ENCODE results near the gene PTPRD. TPM values are rescaled to one million over a fixed set of nuclear protein-coding genes. Genes with fewer than 3 reads are reported as not detected.

Gene PTPRD
- total RNA-seq, 1 donor from 2014 or later = 30.8 TPM

- Histone ChIP-seq H3K4me3 (no peak overlapping the region), H3K9me3 (no peaks in the 10 kb centered on the region), H3K27ac (no peak overlapping the region), H3K36me3 (no peaks in the 10 kb centered on the region), H3K4me1 (no peaks in the 10 kb centered on the region), H3K27me3 (no peaks in the 10 kb centered on the region)
- TF ChIP-seq, protein P1, sequence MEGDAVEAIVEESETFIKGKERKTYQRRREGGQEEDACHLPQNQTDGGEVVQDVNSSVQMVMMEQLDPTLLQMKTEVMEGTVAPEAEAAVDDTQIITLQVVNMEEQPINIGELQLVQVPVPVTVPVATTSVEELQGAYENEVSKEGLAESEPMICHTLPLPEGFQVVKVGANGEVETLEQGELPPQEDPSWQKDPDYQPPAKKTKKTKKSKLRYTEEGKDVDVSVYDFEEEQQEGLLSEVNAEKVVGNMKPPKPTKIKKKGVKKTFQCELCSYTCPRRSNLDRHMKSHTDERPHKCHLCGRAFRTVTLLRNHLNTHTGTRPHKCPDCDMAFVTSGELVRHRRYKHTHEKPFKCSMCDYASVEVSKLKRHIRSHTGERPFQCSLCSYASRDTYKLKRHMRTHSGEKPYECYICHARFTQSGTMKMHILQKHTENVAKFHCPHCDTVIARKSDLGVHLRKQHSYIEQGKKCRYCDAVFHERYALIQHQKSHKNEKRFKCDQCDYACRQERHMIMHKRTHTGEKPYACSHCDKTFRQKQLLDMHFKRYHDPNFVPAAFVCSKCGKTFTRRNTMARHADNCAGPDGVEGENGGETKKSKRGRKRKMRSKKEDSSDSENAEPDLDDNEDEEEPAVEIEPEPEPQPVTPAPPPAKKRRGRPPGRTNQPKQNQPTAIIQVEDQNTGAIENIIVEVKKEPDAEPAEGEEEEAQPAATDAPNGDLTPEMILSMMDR (IDR thresholded peaks at IDR 0.05) = no peak
- DNase-seq = no peak
- intact Hi-C loops (cut with DNase I) = no loop called here
- no peak for ATAC-seq
Observed at GRCh38 chr9:8553444-8553843, 2059.4 kb downstream of the PTPRD start.

DNA sequence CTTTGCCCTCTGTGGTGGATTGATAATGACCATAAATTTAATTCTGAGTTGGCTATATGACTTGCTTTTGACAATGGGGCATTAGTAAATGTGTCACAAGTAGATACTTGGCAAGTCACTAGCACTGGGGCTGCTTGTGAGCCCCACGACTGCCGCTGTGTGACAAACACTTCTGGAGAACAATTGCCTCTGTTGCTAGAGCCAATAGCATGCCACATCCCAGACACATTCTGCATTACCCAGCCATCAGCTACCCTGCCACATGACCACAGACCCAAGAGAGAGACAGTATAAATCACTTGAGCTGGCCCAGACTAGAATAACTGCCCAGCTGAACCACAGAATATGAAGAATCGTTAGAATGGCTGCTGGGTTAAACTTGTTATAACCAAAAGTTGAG is 2060.1 kb downstream of the PTPRD start:
- Histone ChIP-seq H3K4me3 (no peak overlapping the region), H3K27ac (no peak overlapping the region), H3K9me3 (no peaks in the 10 kb centered on the region), H3K4me1 (no peaks in the 10 kb centered on the region), H3K36me3 (no peaks in the 10 kb centered on the region), H3K27me3 (no peaks in the 10 kb centered on the region)
- intact Hi-C loops (cut with DNase I) = no loop called here
- no peak for DNase-seq
- ATAC-seq = no peak
- TF ChIP-seq, protein P1 (IDR thresholded peaks at IDR 0.05) = no peak

- ATAC-seq (no peak), DNase-seq (no peak)
- intact Hi-C loops (cut with DNase I) = no loop called here
- TF ChIP-seq, protein P1 (IDR thresholded peaks at IDR 0.05) = no peak
- no peaks in the 10 kb centered on the region for H3K4me1 ChIP-seq
- no peak overlapping the region for H3K4me3 ChIP-seq
- no peak overlapping the region for H3K27ac ChIP-seq
- no peaks in the 10 kb centered on the region for H3K27me3 ChIP-seq
- no peaks in the 10 kb centered on the region for H3K36me3 ChIP-seq
- no peaks in the 10 kb centered on the region for H3K9me3 ChIP-seq
Observed at GRCh38 chr9:8549214-8549613, 2063.6 kb downstream of the PTPRD start.

GRCh38 chr9:8543219-8543618 is 2069.6 kb downstream of the PTPRD start:
- Histone ChIP-seq H3K27me3 (no peaks in the 10 kb centered on the region), H3K4me3 (no peak overlapping the region), H3K27ac (no peak overlapping the region), H3K36me3 (no peaks in the 10 kb centered on the region), H3K4me1 (no peaks in the 10 kb centered on the region), H3K9me3 (no peaks in the 10 kb centered on the region)
- DNase-seq (no peak), ATAC-seq (no peak)
- TF ChIP-seq, protein P1 (IDR thresholded peaks at IDR 0.05) = no peak
- intact Hi-C loops (cut with DNase I) = no loop called here

DNA sequence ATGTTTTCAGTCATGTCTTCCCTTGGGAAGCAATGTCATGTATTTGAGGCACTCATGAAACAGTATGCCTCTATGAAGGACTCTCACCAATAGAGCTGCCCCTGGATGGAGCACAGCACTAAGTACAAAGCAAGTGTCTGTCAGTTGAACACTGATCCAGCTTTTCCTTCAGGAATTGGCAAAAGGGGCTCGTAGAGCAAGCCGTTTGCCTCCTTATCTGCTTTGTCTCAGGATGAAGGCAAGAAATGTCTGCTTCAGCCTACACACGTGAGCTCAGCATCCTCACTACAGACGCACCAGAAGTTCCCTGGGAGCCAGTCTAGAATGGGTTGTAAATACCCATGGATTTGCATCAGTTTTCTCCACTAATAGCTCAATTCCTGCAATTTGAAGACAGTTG is 2070.3 kb downstream of the PTPRD start:
- H3K36me3 ChIP-seq = no peaks in the 10 kb centered on the region
- TF ChIP-seq, protein P1 (IDR thresholded peaks at IDR 0.05) = no peak
- intact Hi-C loops (cut with DNase I) = no loop called here
- H3K9me3 ChIP-seq = no peaks in the 10 kb centered on the region
- H3K4me3 ChIP-seq = no peak overlapping the region
- no peaks in the 10 kb centered on the region for H3K4me1 ChIP-seq
- DNase-seq = no peak
- no peak for ATAC-seq
- H3K27ac ChIP-seq = no peak overlapping the region
- no peaks in the 10 kb centered on the region for H3K27me3 ChIP-seq

DNA sequence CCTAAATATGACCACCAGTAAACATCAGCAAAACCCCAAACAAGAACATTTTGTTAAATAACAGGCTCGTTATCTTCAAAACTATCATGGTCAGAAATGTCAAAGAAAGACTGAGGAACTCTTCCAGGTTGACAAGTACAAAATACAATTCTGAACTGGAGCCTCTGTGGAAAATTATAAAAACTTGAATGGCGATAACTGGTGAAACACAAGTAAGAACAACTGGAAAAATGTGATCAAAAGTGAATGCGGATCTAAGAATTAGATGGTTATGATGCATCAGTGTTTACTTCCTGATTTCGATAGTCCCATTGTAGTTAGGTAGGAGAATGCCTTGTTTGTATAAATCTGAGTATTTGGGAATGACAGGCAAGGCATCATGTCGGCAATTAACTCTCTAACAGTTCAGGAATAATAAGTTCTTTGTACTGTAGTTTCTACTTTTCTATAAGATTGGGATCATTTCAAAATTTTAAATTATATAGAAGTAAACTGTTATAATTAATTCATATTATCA is 2073.1 kb downstream of the PTPRD start:
- H3K27ac ChIP-seq = no peak overlapping the region
- H3K4me1 ChIP-seq = no peaks in the 10 kb centered on the region
- no peaks in the 10 kb centered on the region for H3K9me3 ChIP-seq
- H3K4me3 ChIP-seq = no peak overlapping the region
- no peaks in the 10 kb centered on the region for H3K27me3 ChIP-seq
- intact Hi-C loops (cut with DNase I) = no loop called here
- DNase-seq (no peak), ATAC-seq (no peak)
- H3K36me3 ChIP-seq = no peaks in the 10 kb centered on the region
- TF ChIP-seq, protein P1 (IDR thresholded peaks at IDR 0.05) = no peak
